Stimulated activated CD8-positive, alpha-beta memory T cell treated with anti-CD3 and anti-CD28 coated beads, Interleukin-2, amount 100 ng/mL, for 48 hours (primary cell): ENCODE data around the gene SULT1E1.

Experiments
- DNase-seq, 2 donors: peaks; one replicate each; pipeline ENCODE4 v3.0.0-alpha.2; 2020; ENCODE audit warnings: low read depth in 2 of 2

The SULT1E1 gene

GRCh38 chr4:69860052-69860451, at the start of gene SULT1E1:
Gene SULT1E1, minus strand, starts transcription at chr4:69860145. Its CDS starts 2,501 bp downstream, at chr4:69857644.
- DNase-seq: no peak

GRCh38 chr4:69909195-69909594, 49.2 kb upstream of the SULT1E1 start:
- DNase-seq: no peak

- DNase-seq: no peak
These were observed 47.2 kb upstream of the SULT1E1 start for GRCh38 chr4:69907151-69907550.

GRCh38 chr4:69896530-69897116, 36.7 kb upstream of the SULT1E1 start:
- no peak for DNase-seq

- DNase-seq: no peak
These were observed 34.8 kb upstream of the SULT1E1 start for GRCh38 chr4:69894721-69895120.

- no peak for DNase-seq
These were observed 34.2 kb upstream of the SULT1E1 start for GRCh38 chr4:69894186-69894585.

- no peak for DNase-seq
These were observed 28.4 kb upstream of the SULT1E1 start for GRCh38 chr4:69888336-69888735.

GRCh38 chr4:69882150-69882549, 22.2 kb upstream of the SULT1E1 start:
- DNase-seq: no peak

- DNase-seq: no peak
These were observed 21.3 kb upstream of the SULT1E1 start for GRCh38 chr4:69881173-69881773.

GRCh38 chr4:69878250-69878649, 18.3 kb upstream of the SULT1E1 start:
- no peak for DNase-seq

- DNase-seq: no peak
These were observed 17.5 kb upstream of the SULT1E1 start for GRCh38 chr4:69877453-69877852.

GRCh38 chr4:69876071-69876470, 16.1 kb upstream of the SULT1E1 start:
- no peak for DNase-seq

- no peak for DNase-seq
These were observed 15.6 kb upstream of the SULT1E1 start for GRCh38 chr4:69875576-69875975.

- DNase-seq: no peak
These were observed 14.6 kb upstream of the SULT1E1 start for GRCh38 chr4:69874507-69874906.

GRCh38 chr4:69861756-69862155, 1.8 kb upstream of the SULT1E1 start:
- DNase-seq: no peak

- no peak for DNase-seq
These were observed 765 bp upstream of the SULT1E1 start for GRCh38 chr4:69860521-69861298.

- no peak for DNase-seq
These were observed 732 bp downstream of the SULT1E1 start for GRCh38 chr4:69859140-69859685.

GRCh38 chr4:69858690-69859089, 1.3 kb downstream of the SULT1E1 start:
- no peak for DNase-seq

GRCh38 chr4:69855822-69856221, 4.1 kb downstream of the SULT1E1 start:
- DNase-seq: no peak

- DNase-seq: no peak
These were observed 10.0 kb downstream of the SULT1E1 start for GRCh38 chr4:69849969-69850368.

- DNase-seq: no peak
These were observed 10.6 kb downstream of the SULT1E1 start for GRCh38 chr4:69849297-69849696.

- no peak for DNase-seq
These were observed 11.9 kb downstream of the SULT1E1 start for GRCh38 chr4:69848028-69848427.

GRCh38 chr4:69843932-69844331, 16.0 kb downstream of the SULT1E1 start:
- no peak for DNase-seq
